ENCODE data around the gene L1TD1. TPM values are rescaled to one million over a fixed set of nuclear protein-coding genes. Genes with fewer than 3 reads are reported as not detected.

L1TD1 gene
- total RNA-seq, 1 experiment from 2014 or later = 0.18 TPM

- CTCF ChIA-PET = no interaction called here
- no peak for TF ChIP-seq TCF7L2 (IDR thresholded peaks at IDR 0.05; ENCODE audit: low read depth, low read length)
- no peak for TF ChIP-seq POLR2AphosphoS5 (IDR thresholded peaks at IDR 0.05; ENCODE audit: low read depth, low read length)
- no peak for TF ChIP-seq REST (IDR thresholded peaks at IDR 0.05; ENCODE audit: insufficient read depth in 1 of 2, low read depth in 2 of 2, low read length in 1 of 2)
- no peak for TF ChIP-seq SIN3A (IDR thresholded peaks at IDR 0.05; ENCODE audit: borderline replicate concordance, insufficient read depth, low read depth, low read length)
- TF ChIP-seq CTCF (IDR thresholded peaks at IDR 0.05) = no peak
- no peak overlapping the region for H3K27ac ChIP-seq (ENCODE audit: low read length)
- no peak for DNase-seq (ENCODE audit: low read depth, low spot score)
- BruUV-seq (replicated peaks) = no TSS peak
- no peaks in the 10 kb centered on the region for H3K27me3 ChIP-seq (ENCODE audit: control insufficient read depth, insufficient read depth, low read length)
- H3K4me3 ChIP-seq (ENCODE audit: low read depth in 2 of 2, low read length in 2 of 2) = no peak overlapping the region
- POLR2A ChIA-PET = no interaction called here
- no peak for ATAC-seq
- intact Hi-C loops (cut with micrococcal nuclease; ENCODE audit: unreplicated experiment) = no loop called here
- H3K4me1 ChIP-seq (ENCODE audit: control insufficient read depth, insufficient read depth, low read length) = no peaks in the 10 kb centered on the region
- H3K9me3 ChIP-seq (ENCODE audit: control insufficient read depth, insufficient read depth, low read depth, low read length) = no peaks in the 10 kb centered on the region
- in situ Hi-C loops (cut with HindIII; ENCODE audit: low pct_unique_long_range_greater_than_20kb, low sequenced_read_pairs) = no loop called here
- H3K36me3 ChIP-seq (ENCODE audit: control insufficient read depth, insufficient read depth, low read length) = no peaks in the 10 kb centered on the region
Measured at GRCh38 chr1:62227496-62227895, 32.8 kb downstream of the L1TD1 start.

GRCh38 chr1:62228136-62228882 lies 33.7 kb downstream of the L1TD1 start:
- ChIA-PET CTCF (no interaction called here), POLR2A (no interaction called here)
- ATAC-seq = 0 out of 2 replicates have a peak, but pooled peaks have one; percentile 37
- in situ Hi-C loops (cut with HindIII; ENCODE audit: low pct_unique_long_range_greater_than_20kb, low sequenced_read_pairs) (no loop called here), intact Hi-C loops (cut with micrococcal nuclease; ENCODE audit: unreplicated experiment) (no loop called here)
- H3K4me1 ChIP-seq (ENCODE audit: control insufficient read depth, insufficient read depth, low read length) = no peaks in the 10 kb centered on the region
- H3K4me3 ChIP-seq (ENCODE audit: low read depth in 2 of 2, low read length in 2 of 2) = no peak overlapping the region
- H3K36me3 ChIP-seq (ENCODE audit: control insufficient read depth, insufficient read depth, low read length) = no peaks in the 10 kb centered on the region
- H3K9me3 ChIP-seq (ENCODE audit: control insufficient read depth, insufficient read depth, low read depth, low read length) = no peaks in the 10 kb centered on the region
- no peak for DNase-seq (ENCODE audit: low read depth, low spot score)
- no TSS peak for BruUV-seq (replicated peaks)
- H3K27ac ChIP-seq (ENCODE audit: low read length) = no peak overlapping the region
- TF ChIP-seq REST (IDR thresholded peaks at IDR 0.05; ENCODE audit: insufficient read depth in 1 of 2, low read depth in 2 of 2, low read length in 1 of 2) (no peak), TCF7L2 (IDR thresholded peaks at IDR 0.05; ENCODE audit: low read depth, low read length) (no peak), CTCF (IDR thresholded peaks at IDR 0.05) (no peak), POLR2AphosphoS5 (IDR thresholded peaks at IDR 0.05; ENCODE audit: low read depth, low read length) (no peak), SIN3A (IDR thresholded peaks at IDR 0.05; ENCODE audit: borderline replicate concordance, insufficient read depth, low read depth, low read length) (no peak)
- H3K27me3 ChIP-seq (ENCODE audit: control insufficient read depth, insufficient read depth, low read length) = no peaks in the 10 kb centered on the region

All from Panc1 (cell line).